HG03135 (cell line): ENCODE data around the gene SMIM14.
"Not testable (repeated sequence)": the region's sequence is repeated elsewhere in the genome, so short reads cannot be mapped to it uniquely, and the experiment has no call there.

Experiments
- ATAC-seq: cut with Tn5 transposase; IDR thresholded peaks from one replicate; pipeline ENCODE4 v1.9.1; 2021; ENCODE audit warnings: mild to moderate bottlenecking, moderate library complexity; ENCODE audit not compliant: unreplicated experiment

SMIM14 gene

DNA sequence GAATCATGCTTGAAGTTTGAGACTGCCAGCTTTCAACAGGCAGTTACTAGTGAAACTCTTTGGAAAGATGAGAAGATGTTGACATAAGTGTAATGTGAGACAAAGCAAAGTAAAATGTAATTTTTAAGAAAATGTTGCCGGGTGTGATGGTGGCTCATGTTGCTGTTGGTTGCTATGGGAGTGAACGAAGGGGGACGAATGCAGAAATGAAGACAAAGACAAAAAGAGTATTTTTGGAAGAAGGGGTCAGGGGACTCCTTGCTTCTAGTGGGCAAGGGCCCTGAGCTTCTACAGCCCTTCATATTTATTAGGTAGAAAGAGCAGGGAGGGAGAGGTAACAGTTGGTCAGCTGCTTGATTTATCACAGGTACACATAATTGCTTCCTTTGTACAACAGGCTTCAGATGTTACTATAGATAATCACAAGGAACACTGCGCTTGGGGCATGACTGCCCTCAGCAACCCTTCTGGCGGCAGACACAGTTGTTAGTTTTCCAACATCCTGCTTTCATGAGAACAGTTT is 99.5 kb downstream of the SMIM14 start:
- no peak for ATAC-seq

DNA sequence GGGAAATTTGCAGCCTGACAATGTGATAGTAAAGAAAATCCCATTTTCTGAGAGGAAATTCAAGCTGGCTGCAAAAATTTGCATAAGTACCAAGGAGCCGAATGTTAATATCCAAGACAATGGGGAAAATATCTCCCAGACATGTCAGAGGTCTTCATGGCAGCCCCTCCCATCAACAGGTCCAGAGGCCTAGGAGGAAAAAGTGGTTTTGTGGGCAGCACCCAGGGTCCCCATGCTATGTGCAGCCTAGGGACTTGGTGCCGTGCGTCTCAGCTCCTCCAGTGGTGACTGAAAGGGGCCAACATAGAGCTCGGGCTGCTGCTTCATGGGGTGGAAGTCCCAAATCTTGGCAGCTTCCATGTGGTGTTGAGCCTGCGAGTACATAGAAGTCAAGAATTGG is 105.1 kb downstream of the SMIM14 start:
- ATAC-seq: no peak

DNA sequence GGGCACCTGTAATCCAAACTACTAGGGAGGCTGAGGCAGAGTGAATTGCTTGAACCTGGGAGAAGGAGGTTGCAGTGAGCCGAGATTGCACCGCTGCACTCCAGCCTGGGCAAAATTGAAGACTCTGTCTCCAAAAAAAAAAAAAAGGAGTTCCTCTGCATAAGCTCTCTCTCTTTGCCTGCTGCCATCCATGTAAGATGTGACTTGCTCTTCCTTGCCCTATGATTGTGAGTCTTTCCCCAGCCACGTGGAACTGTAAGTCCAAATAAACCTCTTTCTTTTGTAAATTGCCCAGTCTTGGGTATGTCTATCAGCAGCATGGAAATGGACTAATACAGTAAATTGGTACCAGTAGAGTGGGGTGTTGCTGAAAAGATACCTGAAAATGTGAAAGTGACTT is 106.4 kb downstream of the SMIM14 start:
- not testable (repeated sequence) for ATAC-seq

GRCh38 chr4:39530682-39531081 is 108.0 kb downstream of the SMIM14 start:
- no peak for ATAC-seq

GRCh38 chr4:39529534-39529933 is 109.1 kb downstream of the SMIM14 start:
- no peak for ATAC-seq

GRCh38 chr4:39528061-39528465 is 110.6 kb downstream of the SMIM14 start:
- no peak for ATAC-seq

DNA sequence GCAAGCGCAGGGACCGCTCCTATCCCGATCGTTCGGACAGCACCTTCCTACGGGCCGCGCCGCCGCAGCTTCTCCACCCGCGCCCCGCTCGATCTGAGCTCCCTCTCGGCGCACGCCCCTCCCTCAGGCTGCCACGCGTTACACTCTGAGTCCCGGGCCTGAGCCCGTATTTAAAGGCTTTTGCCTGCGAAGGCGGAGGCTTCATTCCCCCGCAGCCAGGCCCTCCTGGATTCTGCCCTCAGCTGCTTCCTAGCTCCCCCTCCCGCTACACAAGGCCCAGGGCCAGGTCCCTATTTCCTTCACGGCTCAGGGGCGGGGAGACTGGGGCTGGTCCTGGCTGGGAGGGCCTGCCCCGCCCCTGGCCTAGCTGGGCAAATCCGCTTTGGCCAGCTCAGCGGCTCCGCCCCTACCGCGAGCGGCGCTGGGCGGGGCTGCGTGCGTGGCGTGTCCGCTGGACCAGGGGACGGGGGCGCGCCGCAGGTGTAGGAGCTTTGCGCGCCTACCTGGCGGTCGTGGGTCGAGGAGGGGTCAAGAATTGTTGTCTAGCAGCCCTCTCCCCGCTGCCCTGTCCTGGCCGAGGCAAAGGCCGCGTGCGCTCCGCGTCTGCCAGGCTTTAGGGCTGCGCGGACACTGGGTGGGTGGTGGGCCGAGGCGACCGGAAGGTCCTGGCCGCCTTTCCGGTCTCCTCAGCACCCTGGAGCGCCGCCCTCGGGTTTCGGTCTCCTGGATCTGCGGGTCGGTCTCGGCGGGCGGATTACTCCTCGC is 111.2 kb downstream of the SMIM14 start, which contains the start of gene UGDH:
UGDH (minus strand) TSS at position 144 of the 765 bp plus-strand sequence. CDS start 5,927 bp downstream, outside the sequence.
- ATAC-seq: peak; percentile 94

GRCh38 chr4:39526765-39527295 is 111.8 kb downstream of the SMIM14 start:
- ATAC-seq: peak; percentile 28

GRCh38 chr4:39525822-39526690 is 112.6 kb downstream of the SMIM14 start:
- no peak for ATAC-seq

GRCh38 chr4:39524161-39524957 is 114.3 kb downstream of the SMIM14 start:
- no peak for ATAC-seq

DNA sequence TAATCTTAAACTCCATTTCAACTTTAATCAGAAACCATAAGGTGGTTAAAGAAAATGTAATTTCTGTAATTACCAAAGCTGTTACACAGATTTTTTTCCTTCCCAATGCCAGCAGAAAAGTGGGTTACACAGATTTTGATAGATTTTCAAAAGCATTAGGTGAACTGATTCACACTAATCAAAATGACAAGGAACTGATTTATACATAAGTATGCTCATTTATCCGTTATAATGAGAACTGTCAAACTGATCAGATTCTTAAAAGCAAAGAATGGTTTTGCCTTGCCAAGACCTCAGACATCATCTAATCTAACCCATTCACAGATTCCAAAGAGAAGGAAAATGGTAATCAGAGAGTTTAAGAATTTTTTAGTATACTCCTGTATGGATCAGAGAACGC is 116.6 kb downstream of the SMIM14 start:
- no peak for ATAC-seq

DNA sequence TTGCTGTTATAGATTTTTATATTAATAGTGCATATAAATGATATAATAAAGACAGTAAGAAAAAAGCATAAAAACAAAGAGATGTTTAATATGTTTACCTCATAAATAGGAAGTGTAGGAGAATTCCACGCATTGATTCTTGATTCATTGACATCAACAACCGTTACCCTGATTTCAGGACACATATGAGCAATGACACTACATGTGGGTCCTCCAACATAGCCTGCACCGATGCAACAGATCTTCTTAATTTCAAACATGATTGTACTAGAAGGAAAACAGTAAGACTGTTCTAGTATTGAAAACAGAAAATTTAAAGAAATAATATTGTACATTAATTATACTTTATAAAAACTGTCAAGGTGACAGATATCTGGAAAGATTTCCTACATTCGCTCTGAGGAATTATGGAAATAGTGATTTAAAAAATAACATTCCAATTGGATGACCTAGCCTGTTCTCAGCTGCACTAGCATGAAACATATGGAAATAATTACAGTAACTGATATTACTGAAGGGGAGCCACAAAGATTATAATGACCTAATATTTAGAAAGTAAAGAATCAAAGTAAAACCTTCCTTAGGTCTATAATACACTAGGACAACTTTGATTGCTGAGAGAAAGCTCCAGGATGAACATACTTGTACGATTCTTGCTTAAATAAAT is 117.3 kb downstream of the SMIM14 start:
- no peak for ATAC-seq

- no peak for ATAC-seq
These were observed 120.2 kb downstream of the SMIM14 start for GRCh38 chr4:39518484-39518883.

GRCh38 chr4:39516407-39516966 is 122.2 kb downstream of the SMIM14 start:
- no peak for ATAC-seq

DNA sequence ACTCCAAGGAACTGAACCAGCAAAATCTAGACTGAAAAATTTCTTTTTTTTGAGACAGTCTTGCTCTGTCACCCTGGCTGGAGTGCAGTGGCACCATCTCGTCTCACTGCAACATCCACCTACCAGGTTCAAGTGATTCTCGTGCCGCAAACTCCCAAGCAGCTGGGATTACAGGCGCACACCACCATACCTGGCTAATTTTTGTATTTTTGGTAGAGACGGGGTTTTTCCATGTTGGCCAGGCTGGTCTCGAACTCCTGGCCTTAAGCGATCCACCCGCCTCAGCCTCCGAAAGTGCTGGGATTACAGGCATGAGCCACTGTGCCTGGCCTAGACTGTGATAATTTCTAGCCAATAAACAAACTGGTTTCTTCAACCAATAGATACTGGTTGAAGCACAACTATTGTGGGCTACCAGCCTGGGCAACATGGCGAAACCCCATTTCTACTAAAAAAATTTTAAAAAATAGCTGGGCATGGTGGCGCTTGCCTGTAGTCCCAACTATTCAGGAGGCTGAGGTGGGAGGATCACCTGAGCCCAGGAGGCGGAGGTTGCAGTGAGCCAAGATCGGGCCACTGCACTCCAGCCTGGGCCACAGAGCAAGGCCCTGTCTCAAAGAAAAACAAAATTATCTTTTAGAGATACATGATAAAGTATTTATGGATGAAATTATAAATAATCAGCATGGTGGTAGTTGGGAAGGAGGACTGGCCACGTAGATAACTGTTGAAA is 122.8 kb downstream of the SMIM14 start:
- ATAC-seq: not testable (repeated sequence)

- no peak for ATAC-seq
These were observed 123.7 kb downstream of the SMIM14 start for GRCh38 chr4:39514888-39515401.

DNA sequence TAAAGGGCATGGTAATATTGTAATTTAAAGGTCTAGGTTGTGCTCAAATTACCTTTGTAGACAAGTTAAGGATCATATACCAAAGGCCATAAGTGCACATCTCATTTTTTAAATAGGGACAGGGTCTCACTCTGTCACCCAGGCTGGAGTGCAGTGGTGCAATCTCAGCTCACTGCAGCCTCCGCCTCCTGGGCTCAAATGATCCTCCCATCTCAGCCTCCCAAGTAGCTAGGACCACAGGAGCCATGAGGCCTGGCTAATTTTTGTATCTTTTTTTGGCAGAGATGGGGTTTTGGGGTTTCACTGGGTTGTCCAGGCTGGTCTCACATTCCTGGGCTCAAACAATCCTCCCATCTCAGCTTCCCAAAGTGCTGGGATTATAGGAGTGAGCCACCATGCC is 124.4 kb downstream of the SMIM14 start:
- not testable (repeated sequence) for ATAC-seq

DNA sequence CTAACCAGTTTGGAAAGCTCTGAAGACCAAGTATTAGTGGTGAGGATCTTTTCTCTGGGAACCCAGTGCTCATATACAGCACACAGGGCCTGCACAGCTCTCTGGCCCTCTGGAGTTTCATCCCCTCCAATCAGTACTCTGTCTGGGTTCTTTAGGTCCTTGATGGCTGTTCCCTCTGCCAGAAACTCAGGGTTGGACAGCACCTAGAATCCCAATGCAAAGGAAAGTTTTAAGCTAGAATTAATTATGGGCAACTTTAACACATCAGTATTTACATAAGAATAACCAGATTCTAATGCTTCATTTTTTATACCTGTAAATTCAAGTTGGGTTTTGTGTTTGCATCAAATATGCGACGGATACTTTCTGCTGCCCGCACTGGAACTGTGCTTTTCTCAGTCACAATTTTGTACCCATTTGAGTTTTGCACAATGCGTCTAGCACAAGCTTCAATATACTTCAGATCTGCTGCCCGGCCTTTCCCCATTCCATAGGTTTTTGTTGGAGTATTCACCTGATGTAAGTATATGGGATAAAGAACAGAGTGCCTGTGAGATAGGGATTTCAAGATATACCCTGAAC is 128.2 kb downstream of the SMIM14 start:
- no peak for ATAC-seq
